GM21576 (cell line): ENCODE measurements around the gene HOXA13.

Experiments used
- ATAC-seq: cut with Tn5 transposase; IDR thresholded peaks from one replicate; pipeline ENCODE4 v1.9.1; 2021; ENCODE audit warnings: mild to moderate bottlenecking, moderate library complexity; ENCODE audit not compliant: unreplicated experiment

The HOXA13 gene

GRCh38 chr7:27182861-27183681 lies 16.8 kb downstream of the HOXA13 start:
- ATAC-seq = no peak

GRCh38 chr7:27182285-27182841 lies 17.5 kb downstream of the HOXA13 start:
- ATAC-seq = no peak

DNA sequence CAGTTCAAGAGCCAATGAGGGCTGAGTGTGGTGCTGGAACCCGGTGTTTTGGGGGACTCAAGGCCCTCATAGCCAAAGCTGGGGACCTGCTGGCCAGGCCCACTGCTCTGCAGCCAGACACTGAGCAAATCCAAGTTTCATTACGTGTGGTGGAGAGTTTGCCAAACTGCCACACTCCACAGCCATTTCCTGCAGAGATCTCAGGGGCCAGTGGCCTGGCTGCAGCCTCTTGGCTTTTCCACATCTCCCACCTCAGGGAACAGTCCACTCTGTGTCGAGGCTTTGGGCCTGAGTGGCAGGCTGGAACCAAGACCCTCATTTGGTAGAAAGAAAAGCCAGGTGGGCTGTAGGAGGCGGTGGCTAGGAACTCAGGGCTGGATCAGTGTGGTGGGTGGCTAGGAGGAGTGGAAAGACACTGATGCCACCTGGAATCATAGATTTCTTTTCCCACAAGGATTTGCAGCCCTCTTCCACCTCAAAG lies 18.1 kb downstream of the HOXA13 start:
- ATAC-seq = no peak

DNA sequence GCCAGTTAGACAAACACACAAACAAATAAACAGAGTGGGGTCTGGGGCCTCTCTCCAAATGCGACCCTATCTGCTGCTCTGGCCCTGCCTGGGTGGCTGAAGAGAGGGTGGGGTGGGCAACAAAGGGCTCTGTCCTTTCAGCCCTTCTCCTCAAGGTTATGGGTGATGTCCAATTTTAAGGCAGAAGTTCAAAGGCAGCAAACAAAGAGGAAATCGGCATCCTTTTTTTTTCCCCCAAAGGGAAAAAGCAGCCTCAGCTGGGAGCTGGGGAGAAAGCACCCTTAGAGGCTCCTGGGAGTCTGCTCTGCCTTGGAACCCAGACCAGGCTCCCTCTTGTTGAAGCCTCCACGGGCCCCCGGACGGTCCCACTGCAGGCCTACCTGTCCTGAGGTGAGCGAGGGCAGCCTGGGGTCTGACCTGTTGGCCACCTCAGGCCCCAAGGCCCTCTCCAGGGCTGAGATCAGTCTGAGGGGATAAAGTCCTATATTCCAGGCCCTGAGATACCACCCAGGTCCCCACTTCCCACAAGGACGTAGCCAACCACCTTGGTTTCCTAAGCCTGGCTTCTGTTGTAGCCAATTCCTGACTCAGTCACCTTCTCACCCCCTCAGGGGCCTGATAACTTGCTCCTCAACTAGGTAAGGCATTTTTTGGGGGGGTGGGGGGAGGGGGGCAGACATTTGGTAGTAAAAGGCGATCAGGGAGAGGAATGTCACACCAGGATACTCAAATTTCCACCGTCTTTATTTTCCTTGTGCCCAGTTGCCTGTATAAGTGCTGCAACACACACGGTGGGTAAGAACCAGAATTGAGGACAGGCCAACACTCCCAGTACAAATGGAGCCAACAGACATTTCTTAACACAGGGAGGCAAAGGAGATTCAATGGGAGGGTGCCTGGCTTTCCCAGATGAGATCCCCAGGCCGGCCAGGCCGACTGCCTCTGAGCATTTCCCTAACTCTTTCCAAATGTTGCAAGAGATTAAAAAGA lies 19.2 kb downstream of the HOXA13 start:
- ATAC-seq = no peak

GRCh38 chr7:27179503-27180430 lies 20.1 kb downstream of the HOXA13 start:
- ATAC-seq = no peak

DNA sequence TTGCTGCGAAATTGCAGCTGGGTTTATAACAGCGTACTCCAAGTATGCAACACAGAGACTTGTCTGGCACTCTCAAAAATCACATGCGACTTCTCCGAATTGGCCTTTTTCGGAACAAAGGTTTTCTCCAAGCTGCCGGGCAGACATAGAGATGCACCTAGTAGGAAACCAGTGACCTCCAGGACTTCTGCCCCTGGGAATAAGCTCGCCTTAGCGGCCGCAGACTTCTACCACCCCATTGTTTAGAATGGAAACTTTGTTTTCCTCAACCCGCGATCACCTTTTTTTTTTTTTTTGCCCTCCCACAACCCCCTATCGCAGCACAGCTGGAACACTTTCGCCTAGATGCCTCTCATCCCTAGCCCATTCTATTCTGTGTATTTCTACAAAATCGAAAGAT lies 20.9 kb downstream of the HOXA13 start:
- ATAC-seq = no peak

DNA sequence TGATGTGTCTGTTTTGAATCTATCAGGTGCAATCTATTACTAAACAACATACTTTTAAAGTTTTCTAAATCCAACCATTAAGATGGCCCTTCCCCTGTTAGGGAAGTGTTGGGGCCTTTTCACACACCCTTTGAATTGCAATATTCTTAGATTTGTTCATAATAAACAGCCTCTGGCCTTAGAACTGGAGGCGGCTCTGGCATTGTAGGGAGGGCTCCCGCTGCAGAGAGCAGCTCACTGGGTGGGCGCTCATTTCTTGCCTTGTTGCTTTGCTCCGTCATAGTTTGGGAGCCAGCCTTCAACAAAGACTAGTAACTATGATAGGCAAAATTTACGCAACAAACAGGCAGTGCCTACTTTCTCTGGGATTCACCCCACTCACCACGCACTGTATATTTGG lies 21.5 kb downstream of the HOXA13 start:
- no peak for ATAC-seq

DNA sequence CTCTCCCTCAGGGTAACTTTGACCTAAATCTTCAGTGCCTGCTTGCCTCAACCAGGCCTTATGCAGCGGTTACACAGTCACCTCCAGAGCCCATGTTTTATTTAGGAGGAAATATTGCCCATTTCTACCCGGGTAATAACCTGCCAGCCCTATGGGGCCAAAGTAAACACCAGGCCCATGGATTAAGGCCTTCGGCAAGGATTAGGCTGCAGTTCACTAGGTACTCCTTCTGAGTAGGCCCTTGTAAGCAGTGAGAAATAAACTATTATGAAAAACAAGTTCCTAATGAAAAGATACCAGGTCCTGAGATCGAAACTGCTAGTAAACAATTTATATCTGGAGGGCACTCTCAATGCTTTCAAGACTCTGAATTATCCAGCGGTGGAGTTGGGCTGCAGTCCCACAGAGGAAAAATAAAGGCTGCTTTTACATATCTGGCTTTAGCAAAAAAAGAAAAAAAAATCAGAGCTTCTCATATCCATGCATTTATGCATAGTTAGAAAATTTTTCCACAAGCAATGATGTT lies 22.0 kb downstream of the HOXA13 start:
- ATAC-seq = no peak

DNA sequence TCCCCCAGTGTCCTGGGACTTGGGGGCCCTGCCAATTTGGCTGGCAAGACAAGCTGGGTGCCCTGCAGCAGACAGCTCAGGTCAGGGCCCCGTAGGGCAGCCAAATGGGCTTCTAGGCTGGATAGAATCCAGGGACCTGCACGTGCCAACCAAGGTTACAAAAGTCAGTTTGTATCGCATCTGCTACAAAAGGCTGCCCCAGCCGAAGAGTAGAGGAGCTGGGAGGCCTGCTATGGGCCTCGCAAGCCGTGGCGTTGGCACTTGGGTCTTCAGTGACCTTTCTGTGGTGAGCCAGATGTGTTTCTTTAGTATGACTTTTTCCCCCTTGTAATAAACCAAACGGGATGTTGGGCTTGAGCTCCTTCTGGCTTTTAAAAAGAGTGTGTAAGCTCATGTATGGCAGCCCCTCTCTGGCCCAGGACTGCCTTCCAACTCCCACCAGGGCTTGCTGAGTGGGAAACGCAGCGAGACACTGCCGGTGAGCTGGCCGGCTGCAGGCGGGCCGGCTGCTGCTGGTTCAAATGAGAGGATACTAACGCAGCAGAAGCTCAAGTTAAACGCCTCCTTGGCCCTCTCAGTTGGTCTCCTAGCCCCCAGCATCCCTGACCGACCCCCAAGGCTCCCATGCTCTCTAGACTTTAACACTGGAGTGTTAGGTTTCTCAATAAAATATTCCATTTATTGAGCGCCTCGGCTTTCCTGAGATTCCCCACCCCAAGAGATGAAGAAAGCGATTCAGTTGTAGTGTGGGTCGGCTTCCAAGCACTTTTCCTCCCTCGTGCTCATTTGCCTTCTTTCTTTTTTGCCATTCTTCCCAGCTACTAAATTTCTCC lies 22.7 kb downstream of the HOXA13 start:
- ATAC-seq = no peak

GRCh38 chr7:27176524-27176845 lies 23.4 kb downstream of the HOXA13 start:
- ATAC-seq = no peak

DNA sequence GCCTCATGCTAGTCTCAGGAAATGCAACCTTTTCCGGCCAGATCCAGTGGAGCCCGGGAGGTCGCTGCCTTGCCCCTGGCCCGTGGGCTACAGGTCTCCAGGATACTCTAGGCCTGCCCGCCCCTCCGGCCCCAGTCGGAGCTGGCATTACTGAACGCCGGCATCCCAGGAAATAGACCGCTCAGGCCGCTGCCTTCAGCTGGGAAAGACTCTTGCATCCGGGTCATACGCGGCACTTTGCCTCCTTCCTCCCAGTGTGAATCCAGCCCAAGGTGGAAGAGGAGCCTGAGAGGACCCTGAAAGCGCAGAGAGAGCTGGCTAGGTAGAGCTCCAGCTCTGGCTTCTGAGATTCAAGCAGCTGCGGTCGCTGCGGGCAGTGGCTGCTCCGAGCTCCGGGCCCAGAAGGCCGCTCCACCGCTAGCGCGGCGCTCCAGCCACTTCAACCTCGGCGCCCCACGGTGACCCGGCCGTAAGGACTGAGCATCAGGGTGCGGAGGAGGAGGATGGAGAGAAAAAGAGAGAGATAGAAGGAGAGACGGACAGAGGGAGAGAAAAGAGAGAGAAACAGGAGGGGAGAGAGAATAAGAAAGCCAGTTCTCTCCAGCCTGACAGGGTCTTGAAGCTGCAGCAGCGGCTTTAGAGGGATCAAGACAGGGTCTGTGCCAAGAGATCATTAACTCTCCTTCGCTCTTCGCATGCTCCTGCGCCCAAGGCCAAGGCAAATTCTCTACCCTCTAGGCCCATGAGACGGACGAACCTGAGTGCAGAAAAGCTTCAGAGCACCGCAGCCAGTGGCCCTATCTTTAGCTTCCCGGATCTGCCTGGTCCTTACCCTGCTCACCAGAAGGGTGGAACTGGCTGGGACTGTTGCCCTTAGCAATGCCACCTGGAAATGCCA lies 24.0 kb downstream of the HOXA13 start:
- no peak for ATAC-seq

DNA sequence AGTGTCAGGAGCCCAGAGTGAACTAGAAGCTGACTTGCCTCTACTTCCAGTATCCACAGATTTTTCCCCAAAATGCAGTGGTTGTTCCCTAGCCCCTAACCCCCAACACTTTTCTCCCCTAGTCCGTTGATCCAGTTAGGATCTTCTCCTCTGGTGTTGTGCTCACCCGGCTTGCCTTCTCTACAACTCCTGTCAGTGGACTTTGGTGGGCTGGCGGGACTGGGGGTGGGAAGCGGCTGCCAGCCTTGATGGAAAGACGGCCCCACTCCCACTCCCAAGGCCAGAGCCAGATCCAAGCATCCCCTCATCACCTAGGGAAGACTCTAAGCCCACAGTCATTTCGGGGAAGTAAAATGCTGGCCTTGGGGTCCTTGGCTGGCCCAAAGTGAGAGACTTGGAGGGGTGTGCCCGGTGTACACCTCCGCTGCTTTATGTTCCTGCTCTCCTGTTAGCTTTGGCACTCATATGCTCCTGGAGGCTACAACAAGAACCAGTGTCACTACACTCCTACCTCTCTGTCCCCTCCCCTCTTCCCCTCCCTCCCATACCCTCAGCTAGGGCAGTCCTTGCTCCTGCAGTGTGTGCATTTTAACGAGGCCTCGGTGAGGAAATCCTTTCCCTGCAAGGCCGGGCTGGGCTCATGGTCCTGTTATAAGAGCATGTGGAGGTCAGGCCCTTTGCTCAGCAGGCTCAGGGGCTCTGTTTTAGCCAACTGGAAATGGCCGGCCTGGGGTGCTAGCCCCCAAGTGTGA lies 24.8 kb downstream of the HOXA13 start:
- no peak for ATAC-seq

DNA sequence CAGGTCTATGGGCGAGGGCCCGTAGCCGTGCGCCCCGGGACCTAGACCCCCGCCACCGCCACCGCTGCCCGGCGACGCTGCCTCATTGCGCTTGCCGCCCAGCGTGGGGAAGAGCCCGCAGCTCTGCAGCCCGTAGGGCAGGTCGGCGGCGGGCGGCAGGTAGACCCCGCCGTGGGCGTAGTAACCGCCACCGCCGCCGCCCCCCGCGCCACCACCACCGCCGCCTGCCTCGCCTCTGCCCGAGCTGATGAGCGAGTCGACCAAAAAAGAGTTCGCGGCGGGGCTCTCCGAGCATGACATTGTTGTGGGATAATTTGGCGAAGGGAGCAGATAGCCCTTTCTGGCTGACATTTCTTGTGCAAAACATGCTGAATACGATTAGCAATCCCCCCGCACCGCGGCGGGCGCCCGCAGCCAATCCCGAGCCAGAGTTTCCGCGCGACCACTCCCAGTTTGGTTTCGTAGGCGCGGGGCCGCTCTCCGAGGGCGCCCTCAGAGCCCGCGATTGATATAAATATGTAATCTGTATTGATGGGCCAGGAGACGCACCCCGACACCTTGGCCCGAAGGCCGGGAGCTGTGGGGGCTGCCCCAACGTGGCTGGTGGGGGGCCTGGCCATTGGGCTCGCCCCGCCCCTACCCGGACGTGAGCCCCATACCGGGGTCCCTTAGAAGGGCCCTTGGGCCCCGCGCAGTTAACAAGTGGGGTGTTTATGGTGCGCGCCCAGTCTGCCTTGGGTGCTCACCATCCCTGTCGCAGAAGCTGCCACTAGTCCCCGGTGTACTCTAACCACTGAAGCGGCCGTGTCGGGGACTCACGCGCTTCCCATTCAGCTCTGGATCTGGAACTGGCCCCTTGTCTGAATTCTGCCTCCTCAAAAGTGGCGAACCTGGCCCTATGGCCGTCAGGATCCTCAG lies 25.7 kb downstream of the HOXA13 start, which contains the start of gene HOXA10:
Gene HOXA10, minus strand, starts transcription at position 365 of the 918 bp plus-strand sequence. Its CDS starts 14 bp downstream, at position 351.
- ATAC-seq = no peak

GRCh38 chr7:27173511-27173955 lies 26.4 kb downstream of the HOXA13 start:
- ATAC-seq = no peak

GRCh38 chr7:27172823-27173510 lies 26.9 kb downstream of the HOXA13 start:
- ATAC-seq = no peak

DNA sequence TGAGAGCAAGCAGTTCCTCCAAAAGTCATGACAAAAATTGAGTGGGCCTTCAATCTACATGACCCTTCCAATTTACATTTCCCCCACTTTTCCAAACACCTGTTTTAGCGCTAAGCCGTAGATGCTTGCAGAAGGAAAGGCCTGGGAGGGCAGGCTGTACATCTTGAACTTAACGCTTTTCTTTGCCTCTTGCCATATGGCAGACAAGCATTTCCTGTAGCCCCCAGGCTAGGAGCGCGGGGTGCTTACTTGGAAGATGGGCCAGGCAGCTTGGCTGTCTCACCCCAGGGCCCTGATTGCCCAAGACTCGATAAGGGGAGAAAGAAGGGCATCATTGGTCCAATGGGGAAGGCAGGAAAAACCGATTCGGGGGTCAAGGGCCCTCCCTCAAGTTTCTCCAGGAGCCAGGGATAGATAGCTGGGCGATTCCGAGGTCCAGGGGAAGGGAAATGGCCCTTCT lies 27.5 kb downstream of the HOXA13 start:
- no peak for ATAC-seq
